DMS114 treated with DMSO at 0.1 percent for 48 hours (cell line): ENCODE measurements around the gene UBE4B.
"Not testable (repeated sequence)": the region's sequence is repeated elsewhere in the genome, so short reads cannot be mapped to it uniquely, and the experiment has no call there.

Experiments used
- DNase-seq: peaks from one replicate; lab custom pipeline; 2025; ENCODE audit not compliant: unreplicated experiment; lab: John Stamatoyannopoulos, UW

Gene UBE4B

GRCh38 chr1:10032590-10033358 lies at the start of gene UBE4B:
UBE4B (plus strand) TSS chr1:10032958; CDS start chr1:10033671, 713 bp downstream.
- peak; percentile 97 for DNase-seq

GRCh38 chr1:9984253-9984652 lies 48.5 kb upstream of the UBE4B start:
- no peak for DNase-seq

- DNase-seq = no peak
Measured at GRCh38 chr1:9985001-9985400, 47.8 kb upstream of the UBE4B start.

GRCh38 chr1:9989773-9990172 lies 43.0 kb upstream of the UBE4B start:
- no peak for DNase-seq

- no peak for DNase-seq
Measured at GRCh38 chr1:9990944-9991343, 41.8 kb upstream of the UBE4B start.

GRCh38 chr1:9992910-9993309 lies 39.8 kb upstream of the UBE4B start:
- DNase-seq = no peak

GRCh38 chr1:9993561-9994075 lies 39.1 kb upstream of the UBE4B start:
- no peak for DNase-seq

- no peak for DNase-seq
Measured at GRCh38 chr1:9996624-9997582, 35.9 kb upstream of the UBE4B start, which contains the start of gene RBP7. RBP7 (plus strand) TSS chr1:9997228; CDS start chr1:9997259, 31 bp downstream.

GRCh38 chr1:10001016-10001665 lies 31.6 kb upstream of the UBE4B start:
- DNase-seq = no peak

- not testable (repeated sequence) for DNase-seq
Measured at GRCh38 chr1:10005248-10005647, 27.5 kb upstream of the UBE4B start.

GRCh38 chr1:10007169-10007568 lies 25.6 kb upstream of the UBE4B start:
- no peak for DNase-seq

- DNase-seq = no peak
Measured at GRCh38 chr1:10014016-10014415, 18.7 kb upstream of the UBE4B start.

- no peak for DNase-seq
Measured at GRCh38 chr1:10019561-10019960, 13.2 kb upstream of the UBE4B start.

GRCh38 chr1:10020086-10020485 lies 12.7 kb upstream of the UBE4B start:
- DNase-seq = no peak

GRCh38 chr1:10020678-10021077 lies 12.1 kb upstream of the UBE4B start:
- DNase-seq = not testable (repeated sequence)

- not testable (repeated sequence) for DNase-seq
Measured at GRCh38 chr1:10021992-10022391, 10.8 kb upstream of the UBE4B start.

- DNase-seq = no peak
Measured at GRCh38 chr1:10022656-10023055, 10.1 kb upstream of the UBE4B start.

- no peak for DNase-seq
Measured at GRCh38 chr1:10025354-10025753, 7.4 kb upstream of the UBE4B start.

GRCh38 chr1:10027027-10027426 lies 5.7 kb upstream of the UBE4B start:
- DNase-seq = no peak

GRCh38 chr1:10028956-10029500 lies 3.7 kb upstream of the UBE4B start:
- not testable (repeated sequence) for DNase-seq

GRCh38 chr1:10031461-10031860 lies 1.3 kb upstream of the UBE4B start:
- DNase-seq = peak; percentile 38
